Subcutaneous adipose tissue (tissue), 4 donors: ENCODE measurements around the gene SFTA2. TPM values are rescaled to one million over a fixed set of nuclear protein-coding genes. Genes with fewer than 3 reads are reported as not detected.

ENCODE experiments used
- total RNA-seq, 4 donors: library from RNA; depleted of rRNA; stranded (reverse); fragments of >200 nt; gene quantifications; one replicate each; pipeline ENCODE4 v1.1.0, GENCODE V29; 2016
- TF ChIP-seq, protein P1 (sequence below): fragments of 450-650 bp; IDR thresholded peaks from one replicate; pipeline ENCODE4 v1.5.1; 2016; ENCODE audit warnings: low read depth, mild to moderate bottlenecking, control low read depth, antibody characterized with exemption, moderate library complexity

The SFTA2 gene
- total RNA-seq, 4 donors from 2014 or later: not detected

DNA sequence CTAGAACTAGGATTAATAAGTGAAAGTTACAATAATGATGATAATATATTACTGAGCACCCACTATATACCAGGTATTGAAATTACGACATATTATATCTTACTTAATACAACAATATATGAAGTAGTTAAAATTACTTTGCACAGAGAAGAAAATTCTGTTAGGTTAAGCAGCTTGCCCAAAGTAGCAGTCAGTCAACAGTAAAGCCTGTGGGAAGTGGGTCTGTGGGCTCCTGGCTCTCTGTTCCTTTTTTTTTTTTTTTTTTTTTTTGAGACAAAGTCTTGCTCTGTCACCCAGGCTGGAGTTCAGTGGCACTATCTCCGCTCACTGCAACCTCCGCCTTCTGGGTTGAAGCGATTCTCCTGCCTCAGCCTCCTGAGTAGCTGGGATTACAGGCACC is 28.7 kb downstream of the SFTA2 start:
- TF ChIP-seq, protein P1, sequence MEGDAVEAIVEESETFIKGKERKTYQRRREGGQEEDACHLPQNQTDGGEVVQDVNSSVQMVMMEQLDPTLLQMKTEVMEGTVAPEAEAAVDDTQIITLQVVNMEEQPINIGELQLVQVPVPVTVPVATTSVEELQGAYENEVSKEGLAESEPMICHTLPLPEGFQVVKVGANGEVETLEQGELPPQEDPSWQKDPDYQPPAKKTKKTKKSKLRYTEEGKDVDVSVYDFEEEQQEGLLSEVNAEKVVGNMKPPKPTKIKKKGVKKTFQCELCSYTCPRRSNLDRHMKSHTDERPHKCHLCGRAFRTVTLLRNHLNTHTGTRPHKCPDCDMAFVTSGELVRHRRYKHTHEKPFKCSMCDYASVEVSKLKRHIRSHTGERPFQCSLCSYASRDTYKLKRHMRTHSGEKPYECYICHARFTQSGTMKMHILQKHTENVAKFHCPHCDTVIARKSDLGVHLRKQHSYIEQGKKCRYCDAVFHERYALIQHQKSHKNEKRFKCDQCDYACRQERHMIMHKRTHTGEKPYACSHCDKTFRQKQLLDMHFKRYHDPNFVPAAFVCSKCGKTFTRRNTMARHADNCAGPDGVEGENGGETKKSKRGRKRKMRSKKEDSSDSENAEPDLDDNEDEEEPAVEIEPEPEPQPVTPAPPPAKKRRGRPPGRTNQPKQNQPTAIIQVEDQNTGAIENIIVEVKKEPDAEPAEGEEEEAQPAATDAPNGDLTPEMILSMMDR: no peak

DNA sequence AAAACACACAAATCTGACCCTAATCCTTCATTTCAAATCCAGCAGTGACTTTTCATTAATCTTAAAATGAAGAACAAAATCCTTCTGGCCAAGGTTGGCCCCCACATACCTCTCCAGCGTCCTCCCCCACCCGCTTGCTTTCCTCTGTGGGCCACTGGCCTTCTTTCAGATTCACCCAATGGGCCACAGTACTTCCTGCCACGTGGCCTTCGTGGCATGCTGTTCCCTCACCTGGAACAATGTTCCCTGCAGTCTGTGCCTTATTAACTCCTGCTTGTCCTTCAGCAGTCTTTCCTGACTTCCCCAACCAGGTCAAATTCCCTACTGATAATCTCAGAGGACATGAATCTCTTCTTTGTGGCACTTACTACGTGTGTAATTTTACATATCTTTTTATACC is 29.3 kb downstream of the SFTA2 start:
- TF ChIP-seq, protein P1: no peak

GRCh38 chr6:30901436-30901835 is 30.5 kb downstream of the SFTA2 start:
- TF ChIP-seq, protein P1: no peak

- TF ChIP-seq, protein P1: no peak
Observed at GRCh38 chr6:30900863-30901417, 31.0 kb downstream of the SFTA2 start.

- TF ChIP-seq, protein P1: no peak
Observed at GRCh38 chr6:30898750-30899360, 33.1 kb downstream of the SFTA2 start.

DNA sequence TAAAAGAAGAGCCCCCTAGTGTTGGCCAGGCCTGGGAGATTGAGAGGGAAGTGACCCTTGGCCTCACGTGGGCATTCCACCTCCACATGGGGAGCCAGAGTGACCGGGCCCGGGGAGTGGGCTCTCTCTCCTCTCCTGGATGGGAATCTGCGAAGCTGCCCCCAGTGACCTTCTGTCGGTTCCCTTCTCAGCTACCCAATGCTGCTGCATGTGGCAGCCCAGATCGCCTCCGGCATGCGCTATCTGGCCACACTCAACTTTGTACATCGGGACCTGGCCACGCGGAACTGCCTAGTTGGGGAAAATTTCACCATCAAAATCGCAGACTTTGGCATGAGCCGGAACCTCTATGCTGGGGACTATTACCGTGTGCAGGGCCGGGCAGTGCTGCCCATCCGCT is 34.1 kb downstream of the SFTA2 start:
- TF ChIP-seq, protein P1: no peak

DNA sequence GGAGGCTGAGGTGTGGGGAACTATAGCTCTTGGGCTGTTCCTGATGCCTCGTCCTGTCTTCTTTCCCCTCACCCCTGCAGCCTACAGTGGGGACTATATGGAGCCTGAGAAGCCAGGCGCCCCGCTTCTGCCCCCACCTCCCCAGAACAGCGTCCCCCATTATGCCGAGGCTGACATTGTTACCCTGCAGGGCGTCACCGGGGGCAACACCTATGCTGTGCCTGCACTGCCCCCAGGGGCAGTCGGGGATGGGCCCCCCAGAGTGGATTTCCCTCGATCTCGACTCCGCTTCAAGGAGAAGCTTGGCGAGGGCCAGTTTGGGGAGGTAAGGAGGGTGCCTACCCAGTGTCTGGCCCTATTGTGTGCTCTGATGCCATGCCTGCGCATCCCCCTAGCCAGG is 35.4 kb downstream of the SFTA2 start:
- TF ChIP-seq, protein P1: no peak
